DOHH2 (cell line): ENCODE measurements around the gene PDZRN3.

Experiments
- H3F3A ChIP-seq: fragments of 200-600 bp; sonication (generic), shearing (Covaris generic); 2 replicates; pipeline ENCODE4 v1.6.0; 2016; ENCODE audit warnings: antibody characterized with exemption, mild to moderate bottlenecking; ENCODE audit not compliant: control insufficient read depth, insufficient read depth
- H3K27ac ChIP-seq: fragments of 200-600 bp; sonication (generic); 2 replicates; pipeline ENCODE4 v1.5.1; 2014; ENCODE audit warnings: low read depth, mild to moderate bottlenecking, low read length, moderate library complexity
- H3K27me3 ChIP-seq: fragments of 200-600 bp; sonication (generic); 2 replicates; pipeline ENCODE4 v1.6.1; 2014; ENCODE audit warnings: mild to moderate bottlenecking, low read length, mixed read lengths; ENCODE audit not compliant: control insufficient read depth
- H3K36me3 ChIP-seq: fragments of 200-600 bp; sonication (generic); 2 replicates; pipeline ENCODE4 v1.6.1; 2014; ENCODE audit warnings: mild to moderate bottlenecking, low read length, moderate library complexity, mixed read lengths; ENCODE audit not compliant: control insufficient read depth
- H3K4me1 ChIP-seq: fragments of 200-600 bp; sonication (generic); 2 replicates; pipeline ENCODE4 v1.6.1; 2014; ENCODE audit warnings: mild to moderate bottlenecking, low read length, mixed read lengths; ENCODE audit not compliant: control insufficient read depth
- H3K4me2 ChIP-seq: fragments of 200-600 bp; sonication (generic); 2 replicates; pipeline ENCODE4 v1.6.0; 2014; ENCODE audit warnings: mild to moderate bottlenecking, low read length, moderate library complexity
- H3K4me3 ChIP-seq: fragments of 200-600 bp; sonication (generic); 2 replicates; pipeline ENCODE4 v1.5.1; 2014; ENCODE audit warnings: mild to moderate bottlenecking, low read length, mixed read lengths
- H3K79me2 ChIP-seq: fragments of 200-600 bp; sonication (generic); 2 replicates; pipeline ENCODE4 v1.6.1; 2014; ENCODE audit warnings: mild to moderate bottlenecking, low read length, mixed read lengths; ENCODE audit not compliant: control insufficient read depth
- H3K9me2 ChIP-seq: fragments of 200-600 bp; sonication (generic); replicated peaks from 2 replicates; pipeline ENCODE4 v1.6.1; 2014; ENCODE audit warnings: mild to moderate bottlenecking, low read length, mixed read lengths; ENCODE audit not compliant: control insufficient read depth
- H3K9me3 ChIP-seq: fragments of 200-600 bp; sonication (generic); 2 replicates; pipeline ENCODE4 v1.6.1; 2014; ENCODE audit warnings: antibody characterized with exemption, low read length, mixed read lengths; ENCODE audit not compliant: control insufficient read depth, insufficient read depth
- H4K20me1 ChIP-seq: fragments of 200-600 bp; sonication (generic); 2 replicates; pipeline ENCODE4 v1.6.0; 2014; ENCODE audit warnings: low read depth, mild to moderate bottlenecking, antibody characterized with exemption, low read length, moderate library complexity; ENCODE audit not compliant: control insufficient read depth, insufficient read depth
- EZH2phosphoT487 ChIP-seq: fragments of 200-600 bp; sonication (generic); IDR thresholded peaks from 2 replicates; pipeline ENCODE4 v1.6.1; 2017; ENCODE audit warnings: borderline replicate concordance, mild to moderate bottlenecking, antibody characterized with exemption, low read length, moderate library complexity, mixed read lengths
- TF ChIP-seq, protein P1 (sequence below): fragments of 200-600 bp; sonication (generic); IDR thresholded peaks from one replicate; pipeline ENCODE4 v1.5.1; 2014; ENCODE audit warnings: antibody characterized with exemption, mild to moderate bottlenecking, low read depth, low read length; ENCODE audit not compliant: poor library complexity, severe bottlenecking

The PDZRN3 gene

GRCh38 chr3:73378207-73378606 lies 246.5 kb downstream of the PDZRN3 start:
- Histone ChIP-seq H3K79me2 (no peaks in the 10 kb centered on the region), H3K4me2 (no peak overlapping the region), H3K4me1 (no peaks in the 10 kb centered on the region), H3K9me3 (no peaks in the 10 kb centered on the region), H3K36me3 (no peaks in the 10 kb centered on the region), H3K27ac (no peak overlapping the region), H4K20me1 (no peaks in the 10 kb centered on the region), H3K4me3 (no peak overlapping the region), H3K27me3 (no peaks in the 10 kb centered on the region), H3F3A (no peaks in the 10 kb centered on the region), H3K9me2 (no peaks in the 10 kb centered on the region)
- TF ChIP-seq, protein P1, sequence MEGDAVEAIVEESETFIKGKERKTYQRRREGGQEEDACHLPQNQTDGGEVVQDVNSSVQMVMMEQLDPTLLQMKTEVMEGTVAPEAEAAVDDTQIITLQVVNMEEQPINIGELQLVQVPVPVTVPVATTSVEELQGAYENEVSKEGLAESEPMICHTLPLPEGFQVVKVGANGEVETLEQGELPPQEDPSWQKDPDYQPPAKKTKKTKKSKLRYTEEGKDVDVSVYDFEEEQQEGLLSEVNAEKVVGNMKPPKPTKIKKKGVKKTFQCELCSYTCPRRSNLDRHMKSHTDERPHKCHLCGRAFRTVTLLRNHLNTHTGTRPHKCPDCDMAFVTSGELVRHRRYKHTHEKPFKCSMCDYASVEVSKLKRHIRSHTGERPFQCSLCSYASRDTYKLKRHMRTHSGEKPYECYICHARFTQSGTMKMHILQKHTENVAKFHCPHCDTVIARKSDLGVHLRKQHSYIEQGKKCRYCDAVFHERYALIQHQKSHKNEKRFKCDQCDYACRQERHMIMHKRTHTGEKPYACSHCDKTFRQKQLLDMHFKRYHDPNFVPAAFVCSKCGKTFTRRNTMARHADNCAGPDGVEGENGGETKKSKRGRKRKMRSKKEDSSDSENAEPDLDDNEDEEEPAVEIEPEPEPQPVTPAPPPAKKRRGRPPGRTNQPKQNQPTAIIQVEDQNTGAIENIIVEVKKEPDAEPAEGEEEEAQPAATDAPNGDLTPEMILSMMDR: no peak
- no peak for TF ChIP-seq EZH2phosphoT487

GRCh38 chr3:73365756-73366397 lies 258.9 kb downstream of the PDZRN3 start:
- Histone ChIP-seq H3K4me1 (no peaks in the 10 kb centered on the region), H3K4me3 (no peak overlapping the region), H3F3A (no peaks in the 10 kb centered on the region), H3K27me3 (no peaks in the 10 kb centered on the region), H4K20me1 (no peaks in the 10 kb centered on the region), H3K36me3 (no peaks in the 10 kb centered on the region), H3K4me2 (no peak overlapping the region), H3K9me2 (no peaks in the 10 kb centered on the region), H3K9me3 (no peaks in the 10 kb centered on the region), H3K27ac (no peak overlapping the region), H3K79me2 (no peaks in the 10 kb centered on the region)
- no peak for TF ChIP-seq EZH2phosphoT487
- TF ChIP-seq, protein P1: no peak

- Histone ChIP-seq H3K27me3 (no peaks in the 10 kb centered on the region), H3K4me3 (no peak overlapping the region), H3K9me2 (no peaks in the 10 kb centered on the region), H3K27ac (no peak overlapping the region), H3K36me3 (no peaks in the 10 kb centered on the region), H3K9me3 (no peaks in the 10 kb centered on the region), H3K4me2 (no peak overlapping the region), H4K20me1 (no peaks in the 10 kb centered on the region), H3K79me2 (no peaks in the 10 kb centered on the region), H3F3A (no peaks in the 10 kb centered on the region), H3K4me1 (no peaks in the 10 kb centered on the region)
- no peak for TF ChIP-seq EZH2phosphoT487
- TF ChIP-seq, protein P1: no peak
Observed at GRCh38 chr3:73364517-73364916, 260.2 kb downstream of the PDZRN3 start.
